Left hindlimb (tissue), 1 donor: ENCODE data around the gene ANGPTL4.
"Not testable (repeated sequence)": the region's sequence is repeated elsewhere in the genome, so short reads cannot be mapped to it uniquely, and the experiment has no call there.

Experiments
- DNase-seq: peaks from one replicate; pipeline ENCODE4 v3.0.0-alpha.2; 2018

Gene ANGPTL4

GRCh38 chr19:8363803-8364771 is at the start of gene ANGPTL4:
Gene ANGPTL4, plus strand, starts transcription at chr19:8364155. Its CDS starts 167 bp downstream, at chr19:8364322.
- DNase-seq = peak; percentile 89

- DNase-seq = not testable (repeated sequence)
Observed at GRCh38 chr19:8314981-8315640, 48.8 kb upstream of the ANGPTL4 start.

GRCh38 chr19:8316351-8317125 is 47.4 kb upstream of the ANGPTL4 start:
- DNase-seq = no peak

GRCh38 chr19:8318835-8319234 is 45.1 kb upstream of the ANGPTL4 start:
- not testable (repeated sequence) for DNase-seq

GRCh38 chr19:8319807-8320520 is 44.0 kb upstream of the ANGPTL4 start:
- DNase-seq = no peak

- DNase-seq = no peak
Observed at GRCh38 chr19:8320564-8321066, 43.3 kb upstream of the ANGPTL4 start.

- DNase-seq = peak; percentile 97
Observed at GRCh38 chr19:8321067-8321985, 42.6 kb upstream of the ANGPTL4 start, which contains the start of the genes NDUFA7 and RPS28. Gene NDUFA7, minus strand, starts transcription at chr19:8321375. Its CDS starts 17 bp downstream, at chr19:8321358. Gene RPS28, plus strand, starts transcription at chr19:8321496. Its CDS starts 35 bp downstream, at chr19:8321531.

GRCh38 chr19:8321986-8322637 is 41.8 kb upstream of the ANGPTL4 start:
- DNase-seq = no peak

GRCh38 chr19:8322638-8322997 is 41.3 kb upstream of the ANGPTL4 start:
- DNase-seq = no peak

GRCh38 chr19:8323781-8324185 is 40.2 kb upstream of the ANGPTL4 start:
- no peak for DNase-seq

- DNase-seq = no peak
Observed at GRCh38 chr19:8324186-8325050, 39.5 kb upstream of the ANGPTL4 start.

GRCh38 chr19:8325454-8325853 is 38.5 kb upstream of the ANGPTL4 start:
- no peak for DNase-seq

- DNase-seq = no peak
Observed at GRCh38 chr19:8329996-8330395, 34.0 kb upstream of the ANGPTL4 start.

GRCh38 chr19:8331263-8331845 is 32.6 kb upstream of the ANGPTL4 start:
- DNase-seq = no peak

- DNase-seq = no peak
Observed at GRCh38 chr19:8332976-8333766, 30.8 kb upstream of the ANGPTL4 start.

GRCh38 chr19:8333767-8334457 is 30.0 kb upstream of the ANGPTL4 start:
- no peak for DNase-seq
